ENCODE measurements around the gene FRAS1.
"Not testable (repeated sequence)": the region's sequence is repeated elsewhere in the genome, so short reads cannot be mapped to it uniquely, and the experiment has no call there.

FRAS1 gene

GRCh38 chr4:78167510-78167909 lies 110.4 kb downstream of the FRAS1 start:
- DNase-seq (ENCODE audit: low spot score): no peak

DNA sequence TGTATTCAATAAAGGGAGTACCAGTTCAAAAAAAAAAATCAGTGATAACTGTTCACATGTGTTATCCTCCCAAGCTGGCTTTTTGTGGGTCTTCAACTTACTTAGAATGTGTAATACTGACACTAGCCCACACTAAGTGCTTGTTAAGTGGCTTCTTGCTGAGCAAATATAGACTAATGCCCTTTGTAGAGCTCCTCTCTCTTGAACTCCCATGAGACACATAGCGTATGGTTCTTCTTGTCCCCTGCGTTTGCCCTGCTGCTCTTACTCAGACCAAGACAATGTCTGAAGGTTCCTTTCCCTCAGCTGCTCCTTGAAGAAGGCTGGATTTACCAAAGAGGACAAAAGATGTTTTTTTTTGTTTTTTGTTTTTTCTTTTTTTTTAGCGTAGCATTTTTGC lies 110.9 kb downstream of the FRAS1 start:
- no peak for DNase-seq (ENCODE audit: low spot score)

- no peak for DNase-seq (ENCODE audit: low spot score)
These were observed 112.6 kb downstream of the FRAS1 start for GRCh38 chr4:78169728-78170127.

DNA sequence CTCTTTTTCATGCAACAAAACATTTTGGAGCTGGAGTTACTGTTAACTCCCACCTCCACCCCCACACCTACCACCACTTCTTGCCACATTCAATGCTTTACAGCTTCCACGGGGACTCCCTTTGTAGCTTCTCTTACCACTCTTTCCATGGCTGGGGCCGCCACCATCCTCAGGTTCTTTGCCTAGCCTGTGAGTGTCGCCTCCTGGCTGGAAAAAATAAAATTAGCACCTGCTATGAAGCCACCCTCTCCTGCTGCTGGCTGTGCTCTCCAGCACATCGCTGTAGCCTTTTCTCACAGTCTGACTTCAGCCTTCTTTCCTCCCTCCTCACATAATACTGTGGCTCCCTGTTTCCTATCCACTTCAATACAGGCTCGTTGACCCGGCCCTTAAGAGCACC lies 114.4 kb downstream of the FRAS1 start:
- no peak for DNase-seq (ENCODE audit: low spot score)

DNA sequence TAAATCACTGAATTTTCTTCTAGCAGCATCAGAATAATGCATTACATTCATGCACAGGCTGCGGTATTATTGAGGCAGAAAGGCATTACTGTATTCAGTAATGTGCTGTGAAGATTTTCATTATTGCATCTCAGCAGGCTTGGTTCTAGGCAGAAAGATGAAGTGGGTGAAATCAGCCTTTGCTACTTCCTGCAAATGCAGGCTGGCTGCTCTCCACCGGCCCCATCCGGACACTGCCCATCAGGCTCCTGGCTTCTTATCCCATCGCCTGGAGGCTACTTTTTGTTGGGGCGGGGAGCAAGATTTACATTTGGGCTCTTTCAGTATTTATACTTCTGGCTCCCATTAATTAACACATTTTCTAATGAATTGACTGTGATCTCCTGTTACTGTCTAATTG lies 117.8 kb downstream of the FRAS1 start:
- no peak for DNase-seq (ENCODE audit: low spot score)

DNA sequence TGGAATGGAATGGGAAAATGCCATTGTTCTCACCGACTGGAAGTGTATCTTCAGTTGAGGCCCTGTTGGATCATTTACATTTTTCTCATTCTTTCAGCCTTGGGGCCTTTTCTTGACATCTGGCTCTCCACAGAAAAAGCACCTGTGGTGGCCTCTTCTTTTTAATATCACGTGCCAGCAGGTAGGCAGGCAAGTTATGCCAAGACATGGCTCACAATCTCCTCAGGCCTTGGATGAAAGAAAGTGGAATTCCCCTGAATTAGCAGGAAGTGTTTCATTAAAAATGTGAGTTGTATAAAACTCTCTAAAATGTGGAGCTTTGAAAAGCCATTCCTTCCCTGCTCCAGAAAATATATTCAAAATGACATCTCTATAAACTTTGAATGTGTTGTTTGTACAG lies 122.1 kb downstream of the FRAS1 start:
- DNase-seq (ENCODE audit: low spot score): no peak

GRCh38 chr4:78181681-78182234 lies 124.6 kb downstream of the FRAS1 start:
- DNase-seq (ENCODE audit: low spot score): not testable (repeated sequence)

GRCh38 chr4:78184584-78184983 lies 127.5 kb downstream of the FRAS1 start:
- no peak for DNase-seq (ENCODE audit: low spot score)

DNA sequence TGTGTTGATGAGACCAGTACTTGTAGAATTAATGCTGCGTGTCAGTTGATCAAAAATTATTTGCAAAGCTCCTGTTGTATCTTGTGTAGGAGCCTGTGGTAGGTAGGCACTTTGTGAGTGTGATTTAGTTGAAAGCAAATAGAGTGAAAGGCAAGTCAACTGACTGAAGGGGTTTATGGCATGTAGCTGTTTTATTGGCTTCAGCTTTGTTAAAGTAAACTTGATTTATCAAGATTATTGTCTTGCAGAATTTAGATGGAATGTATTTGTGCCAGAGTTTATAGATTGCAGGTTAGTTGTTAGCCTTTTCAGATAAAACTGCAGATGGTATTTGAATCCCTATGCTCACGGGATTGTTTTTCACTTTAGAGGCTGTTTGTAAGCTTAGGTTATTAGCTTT lies 128.0 kb downstream of the FRAS1 start:
- no peak for DNase-seq (ENCODE audit: low spot score)

- no peak for DNase-seq (ENCODE audit: low spot score)
These were observed 129.7 kb downstream of the FRAS1 start for GRCh38 chr4:78186597-78187543.

DNA sequence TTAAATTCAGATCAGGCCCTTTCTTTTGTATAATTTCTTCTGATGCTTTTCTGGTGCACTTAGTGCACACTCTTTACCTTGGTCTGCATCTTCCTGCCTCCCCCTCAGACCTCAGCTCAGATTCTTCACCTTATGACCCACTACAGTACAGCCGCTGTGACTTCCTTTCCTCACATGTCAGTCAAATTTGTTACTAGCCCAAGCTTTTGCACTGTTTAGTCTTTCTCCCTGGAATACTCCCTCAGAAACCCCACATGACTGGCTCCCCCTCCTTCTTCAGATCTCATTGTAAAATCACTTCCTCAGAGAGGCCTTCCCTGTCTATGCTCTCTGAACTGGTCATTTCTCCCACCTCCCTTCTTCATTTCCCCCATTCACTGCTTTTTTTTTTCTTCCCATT lies 132.9 kb downstream of the FRAS1 start:
- DNase-seq (ENCODE audit: low spot score): no peak

- DNase-seq (ENCODE audit: low spot score): no peak
These were observed 133.5 kb downstream of the FRAS1 start for GRCh38 chr4:78190595-78190994.

GRCh38 chr4:78197947-78198346 lies 140.8 kb downstream of the FRAS1 start:
- no peak for DNase-seq (ENCODE audit: low spot score)

GRCh38 chr4:78199984-78200383 lies 142.9 kb downstream of the FRAS1 start:
- DNase-seq (ENCODE audit: low spot score): no peak

GRCh38 chr4:78200949-78201348 lies 143.8 kb downstream of the FRAS1 start:
- no peak for DNase-seq (ENCODE audit: low spot score)

DNA sequence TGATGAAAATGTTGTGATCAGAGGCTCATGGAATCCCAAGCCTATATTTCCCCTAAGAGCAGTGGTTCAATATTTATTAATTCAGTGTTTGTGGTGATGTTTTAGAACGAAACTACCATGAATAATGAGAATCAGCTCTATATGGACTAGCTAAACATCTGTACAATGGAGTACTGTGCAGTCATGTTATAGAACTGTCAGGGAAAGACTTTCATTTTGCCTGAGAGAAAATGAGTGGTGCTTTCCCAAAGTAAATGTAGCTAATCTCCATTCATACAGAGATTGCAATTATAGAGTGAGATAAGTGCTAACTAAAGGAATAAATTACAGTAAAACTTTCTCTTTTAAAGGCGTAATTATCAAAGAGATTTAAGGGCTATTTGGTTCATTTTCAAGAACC lies 147.1 kb downstream of the FRAS1 start:
- DNase-seq (ENCODE audit: low spot score): no peak

DNA sequence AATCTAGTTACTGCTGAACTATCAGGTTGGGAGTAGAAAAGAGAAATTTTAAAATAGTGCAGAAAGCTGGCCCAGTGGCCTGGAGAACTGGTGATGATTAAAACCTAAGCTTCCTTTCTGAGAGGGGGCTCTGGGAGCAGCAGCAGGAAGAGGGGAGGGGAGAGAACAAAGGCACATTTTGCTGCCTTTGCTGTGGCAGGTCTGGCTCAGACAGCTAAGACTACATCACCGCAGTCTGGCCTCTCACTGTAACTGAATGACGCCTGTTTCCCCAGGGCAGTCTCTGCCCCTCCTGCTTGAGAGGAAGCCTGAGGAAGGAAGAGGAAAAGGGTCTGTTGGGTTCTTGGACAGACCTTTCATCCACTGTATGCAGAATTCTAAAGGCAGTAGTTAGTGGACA lies 148.5 kb downstream of the FRAS1 start:
- no peak for DNase-seq (ENCODE audit: low spot score)

GRCh38 chr4:78207541-78207940 lies 150.4 kb downstream of the FRAS1 start:
- DNase-seq (ENCODE audit: low spot score): no peak

DNA sequence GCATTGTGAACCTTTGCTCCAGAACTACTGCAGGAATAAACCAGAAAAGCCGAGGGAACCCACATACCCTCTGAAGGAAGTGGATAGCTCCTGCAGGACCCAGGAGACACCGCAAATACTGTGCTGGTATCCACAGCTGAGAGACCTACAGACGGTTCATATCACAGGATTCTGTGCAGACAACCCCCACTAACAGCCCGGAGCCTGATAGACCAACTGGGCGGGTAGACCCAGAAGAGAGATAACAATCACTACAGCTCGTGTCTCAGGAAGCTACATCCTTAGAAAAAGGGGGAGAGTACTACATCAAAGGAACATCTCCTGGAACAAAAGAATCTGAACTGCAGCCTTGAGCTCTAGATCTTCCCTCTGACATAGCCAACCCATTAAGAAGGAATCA lies 150.8 kb downstream of the FRAS1 start:
- DNase-seq (ENCODE audit: low spot score): no peak

GRCh38 chr4:78208896-78209295 lies 151.8 kb downstream of the FRAS1 start:
- not testable (repeated sequence) for DNase-seq (ENCODE audit: low spot score)

DNA sequence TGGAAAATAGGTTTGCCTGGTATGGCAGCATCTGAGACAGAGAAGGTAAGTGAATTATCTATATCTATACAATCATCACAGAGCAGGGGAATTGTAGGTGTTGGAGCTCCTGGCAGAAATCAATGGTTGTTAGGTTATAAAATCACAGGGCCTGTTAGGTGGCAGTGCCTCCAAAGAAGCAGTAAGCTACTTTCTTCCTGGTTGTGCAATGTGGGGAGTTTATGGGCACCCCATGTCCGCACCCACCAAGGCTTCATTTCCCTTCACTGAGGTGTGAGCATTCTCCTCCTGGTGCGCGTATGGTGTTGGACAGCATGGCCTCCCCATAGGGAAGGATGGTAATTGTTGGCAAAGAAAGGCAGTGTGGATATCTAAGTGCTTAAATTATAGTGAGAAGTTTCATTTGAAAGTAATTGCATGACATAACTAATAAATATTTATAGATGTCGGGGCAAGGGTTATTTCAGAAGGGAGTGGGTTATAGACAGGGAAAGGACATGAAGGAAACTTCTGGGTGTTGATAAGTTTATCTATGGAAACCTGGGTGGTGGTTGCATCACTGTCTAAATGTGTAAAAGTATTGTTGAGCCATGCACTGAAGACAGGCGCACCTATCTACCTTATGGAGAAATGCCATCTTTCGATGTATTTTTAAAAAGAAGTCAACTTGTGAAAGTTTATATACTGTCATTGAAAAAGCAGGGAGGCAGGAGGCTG lies 153.7 kb downstream of the FRAS1 start:
- no peak for DNase-seq (ENCODE audit: low spot score)

DNA sequence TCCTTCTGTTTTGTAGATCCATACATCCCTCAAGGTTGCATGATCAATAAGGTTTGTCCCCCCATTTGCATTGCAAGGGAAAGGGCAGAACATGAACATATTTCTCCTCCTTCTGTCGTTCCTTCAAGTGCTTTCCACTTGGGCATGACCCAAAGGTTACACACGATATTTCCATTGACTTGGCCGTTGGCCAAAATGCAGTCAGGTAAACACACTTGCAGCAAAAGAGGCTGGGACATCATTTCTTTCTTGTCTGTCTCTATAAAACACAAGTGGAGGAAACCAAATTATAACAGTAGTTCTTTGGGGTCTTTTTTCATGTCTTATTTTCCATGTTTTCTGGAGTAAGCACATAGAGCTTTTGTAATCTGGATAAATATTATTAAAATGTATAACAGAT lies 156.1 kb downstream of the FRAS1 start:
- no peak for DNase-seq (ENCODE audit: low spot score)

GRCh38 chr4:78214078-78214477 lies 157.0 kb downstream of the FRAS1 start:
- no peak for DNase-seq (ENCODE audit: low spot score)
